GM23338 (cell line): ENCODE data around the gene SYT7. TPM values are rescaled to one million over a fixed set of nuclear protein-coding genes. Genes with fewer than 3 reads are reported as not detected.

Source experiments
- ATAC-seq: fragments of 200-7000 bp; cut with Tn5 transposase; 3 replicates; pipeline ENCODE4 v1.9.1; 2020
- DNase-seq: peaks from one replicate; pipeline ENCODE4 v3.0.0-alpha.2; 2015; ENCODE audit warnings: low spot score
- H2AFZ ChIP-seq: fragments of 200-600 bp; sonication (generic); 2 replicates; pipeline ENCODE4 v1.8.0; 2016; ENCODE audit warnings: antibody characterized with exemption, mild to moderate bottlenecking, moderate library complexity
- H3F3A ChIP-seq: fragments of 200-600 bp; sonication (generic); replicated peaks from 2 replicates; pipeline ENCODE4 v1.8.0; 2017; ENCODE audit warnings: antibody characterized with exemption, mixed run types, low read depth
- H3K27ac ChIP-seq: fragments of 200-600 bp; sonication (generic); 2 replicates; pipeline ENCODE4 v1.6.1; 2016; ENCODE audit warnings: low read depth
- H3K27me3 ChIP-seq: fragments of 200-600 bp; sonication (generic); 2 replicates; pipeline ENCODE4 v1.8.0; 2016; ENCODE audit warnings: mild to moderate bottlenecking, mixed run types, moderate library complexity; ENCODE audit not compliant: insufficient read depth
- H3K36me3 ChIP-seq: fragments of 200-600 bp; sonication (generic); 2 replicates; pipeline ENCODE4 v1.8.0; 2016; ENCODE audit warnings: mild to moderate bottlenecking; ENCODE audit not compliant: insufficient read depth
- H3K4me1 ChIP-seq: fragments of 200-600 bp; sonication (generic); 2 replicates; pipeline ENCODE4 v1.8.0; 2016; ENCODE audit warnings: mild to moderate bottlenecking, moderate library complexity; ENCODE audit not compliant: insufficient read depth
- H3K4me2 ChIP-seq: fragments of 200-600 bp; sonication (generic); 2 replicates; pipeline ENCODE4 v1.7.1; 2017; ENCODE audit warnings: mixed run types
- H3K4me3 ChIP-seq: fragments of 200-600 bp; sonication (generic); 2 replicates; pipeline ENCODE4 v1.6.1; 2016; ENCODE audit warnings: mixed run types
- H3K79me2 ChIP-seq: fragments of 200-600 bp; sonication (generic); replicated peaks from 2 replicates; pipeline ENCODE4 v1.8.0; 2017; ENCODE audit warnings: mild to moderate bottlenecking; ENCODE audit not compliant: insufficient read depth
- H3K9me2 ChIP-seq: fragments of 200-600 bp; sonication (generic); 2 replicates; pipeline ENCODE4 v1.8.0; 2017; ENCODE audit not compliant: insufficient read depth
- H4K20me1 ChIP-seq: fragments of 200-600 bp; sonication (generic); replicated peaks from 2 replicates; pipeline ENCODE4 v1.8.0; 2017; ENCODE audit warnings: mild to moderate bottlenecking; ENCODE audit not compliant: insufficient read depth
- H3K27ac Mint-ChIP-seq: 2 replicates; pipeline ENCODE4 v1.8.0; 2020; ENCODE audit warnings: inconsistent platforms, mild to moderate bottlenecking, moderate library complexity, mixed read lengths
- H3K27me3 Mint-ChIP-seq: 3 replicates; pipeline ENCODE4 v1.8.0; 2022; ENCODE audit warnings: low read depth, mild to moderate bottlenecking, moderate library complexity, mixed read lengths, inconsistent platforms; ENCODE audit not compliant: insufficient read depth, poor library complexity
- H3K36me3 Mint-ChIP-seq: 3 replicates; pipeline ENCODE4 v1.8.0; 2021; ENCODE audit warnings: low read depth, mild to moderate bottlenecking, inconsistent platforms, moderate library complexity, mixed read lengths
- H3K4me1 Mint-ChIP-seq: 3 replicates; pipeline ENCODE4 v1.8.0; 2020; ENCODE audit warnings: mild to moderate bottlenecking, inconsistent platforms, mixed read lengths
- H3K4me3 Mint-ChIP-seq: 3 replicates; pipeline ENCODE4 v1.8.0; 2021; ENCODE audit warnings: moderate library complexity, mild to moderate bottlenecking, inconsistent platforms, mixed read lengths
- H3K9me3 Mint-ChIP-seq: 3 replicates; pipeline ENCODE4 v1.8.0; 2020; ENCODE audit warnings: moderate library complexity, mild to moderate bottlenecking, inconsistent platforms, mixed read lengths
- CREB1 ChIP-seq: fragments of 250-450 bp; sonication (Bioruptor Pico); IDR thresholded peaks from 2 replicates; pipeline ENCODE4 v1.5.0; 2020; ENCODE audit warnings: low read depth, mild to moderate bottlenecking, moderate library complexity
- CTCF ChIP-seq, 2 experiments: fragments of 200-600 bp in 1 of 2; sonication (generic) in 1 of 2; conservative IDR thresholded peaks; 2 replicates each; pipeline versions ENCODE4 v1.5.1 to v1.6.1; 2016 to 2017; ENCODE audit warnings: antibody characterized with exemption in 2 of 2, low read depth in 2 of 2, mild to moderate bottlenecking in 2 of 2, moderate library complexity in 1 of 2
- ETS1 ChIP-seq: IDR thresholded peaks from 2 replicates; pipeline ENCODE4 v1.6.1; 2016; ENCODE audit warnings: antibody characterized with exemption
- EZH2 ChIP-seq: fragments of 200-600 bp; sonication (generic); IDR thresholded peaks from one replicate; pipeline ENCODE4 v1.8.0; 2017; ENCODE audit warnings: antibody characterized with exemption, mild to moderate bottlenecking, low read depth; ENCODE audit not compliant: unreplicated experiment
- EZH2phosphoT487 ChIP-seq: fragments of 200-600 bp; sonication (generic); IDR thresholded peaks from one replicate; pipeline ENCODE4 v1.8.1; 2018; ENCODE audit warnings: antibody characterized with exemption; ENCODE audit not compliant: unreplicated experiment
- JUNB ChIP-seq: IDR thresholded peaks from one replicate; pipeline ENCODE4 v1.6.1; 2016; ENCODE audit warnings: antibody characterized with exemption; ENCODE audit not compliant: unreplicated experiment
- NANOG ChIP-seq: IDR thresholded peaks from 2 replicates; pipeline ENCODE4 v1.6.1; 2016; ENCODE audit warnings: antibody characterized with exemption, borderline replicate concordance
- POLR2AphosphoS5 ChIP-seq: IDR thresholded peaks from 2 replicates; pipeline ENCODE4 v1.6.1; 2016; ENCODE audit warnings: antibody characterized with exemption, low read depth
- REST ChIP-seq: IDR thresholded peaks from one replicate; pipeline ENCODE4 v1.6.1; 2018; ENCODE audit warnings: antibody characterized with exemption; ENCODE audit not compliant: unreplicated experiment
- STAT1 ChIP-seq: IDR thresholded peaks from one replicate; pipeline ENCODE4 v1.6.1; 2016; ENCODE audit warnings: antibody characterized with exemption; ENCODE audit not compliant: unreplicated experiment
- ZNF114 ChIP-seq: fragments of 250-450 bp; sonication (Bioruptor Pico); IDR thresholded peaks from 2 replicates; pipeline ENCODE4 v1.5.0; 2020; ENCODE audit warnings: mild to moderate bottlenecking, moderate library complexity
- ZNF331 ChIP-seq: fragments of 250-450 bp; sonication (Bioruptor Pico); IDR thresholded peaks from 2 replicates; pipeline ENCODE4 v1.5.0; 2020; ENCODE audit warnings: low read depth, mild to moderate bottlenecking, moderate library complexity
- polyA plus RNA-seq: library from polyadenylated mRNA; unstranded; fragments of >200 nt; fragmentation: Nextera tagmentation; extraction: Ambion mirVana; gene quantifications from 2 replicates; pipeline ENCODE4 v1.2.1, GENCODE V29; 2016
- total RNA-seq: library from RNA; depleted of rRNA; stranded (reverse); fragments of >200 nt; shearing (Covaris generic); gene quantifications from 2 replicates; pipeline ENCODE4 v1.2.3, GENCODE V29; 2014

SYT7 gene
- total and polyA plus RNA-seq, 2 experiments from 2014 or later = 1.6 to 10.3 TPM

- H3K79me2 ChIP-seq = no peaks in the 10 kb centered on the region
- Mint-ChIP-seq H3K27ac (no peak overlapping the region), H3K4me3 (no peak overlapping the region), H3K36me3 (no peaks in the 10 kb centered on the region), H3K9me3 (no peaks in the 10 kb centered on the region), H3K27me3 (peaks cover 9% of the 10 kb centered on the region), H3K4me1 (peaks cover 26% of the 10 kb centered on the region)
- ATAC-seq (no peak), DNase-seq (no peak)
- H3K9me2 ChIP-seq = 0 out of 2 replicates have a peak, but pooled peaks cover 4% of the 10 kb centered on the region
- H2AFZ ChIP-seq = no peak overlapping the region
- no peaks in the 10 kb centered on the region for H3K36me3 ChIP-seq
- TF ChIP-seq REST = no peak
- TF ChIP-seq JUNB = no peak
- TF ChIP-seq NANOG = no peak
- TF ChIP-seq ZNF331 = no peak
- TF ChIP-seq ETS1 = no peak
- no peak for TF ChIP-seq STAT1
- no peak for TF ChIP-seq CREB1
- no peak for TF ChIP-seq EZH2
- TF ChIP-seq POLR2AphosphoS5 = no peak
- no peak for TF ChIP-seq ZNF114 (CRISPR knock-in tag)
- no peak for TF ChIP-seq EZH2phosphoT487
- no peak for TF ChIP-seq CTCF (conservative IDR thresholded peaks at IDR 0.05; ENCODE audit: low read depth in 2 of 2)
- H3F3A ChIP-seq = 0 out of 2 replicates have a peak, but pooled peaks cover 3% of the 10 kb centered on the region
- H4K20me1 ChIP-seq = no peaks in the 10 kb centered on the region
- no peak overlapping the region for H3K27ac ChIP-seq
- no peak overlapping the region for H3K4me3 ChIP-seq
- no peak overlapping the region for H3K4me2 ChIP-seq
- no peaks in the 10 kb centered on the region for H3K27me3 ChIP-seq
- peaks cover 6% of the 10 kb centered on the region; the same call in 1 of the 2 replicates for H3K4me1 ChIP-seq
Observed at GRCh38 chr11:61534933-61535839, 45.7 kb downstream of the SYT7 start.
